Kidney (tissue), 14 donors: Measurements from ENCODE around the gene ZNF628. TPM values are rescaled to one million over a fixed set of nuclear protein-coding genes. Genes with fewer than 3 reads are reported as not detected.

Experiments used
- DNase-seq, 5 donors: peaks; one replicate each; pipeline ENCODE4 v3.0.0-alpha.2; 2013 to 2020
- FAIRE-seq: peaks from 2 replicates; lab custom pipeline; 2012; peaks lifted over from hg19 to GRCh38; lab: Jason Lieb, UNC
- H3K27ac ChIP-seq, 2 donors: one replicate each; pipeline ENCODE4 v1.7.0; 2013; ENCODE audit warnings: low read depth in 2 of 2, low read length in 2 of 2, inconsistent platforms in 1 of 2
- H3K27me3 ChIP-seq: one replicate; pipeline ENCODE4 v1.7.1; 2013; ENCODE audit warnings: low read length, inconsistent platforms; ENCODE audit not compliant: control insufficient read depth, insufficient read depth
- H3K36me3 ChIP-seq, 3 donors: one replicate each; pipeline versions ENCODE4 v1.7.0 to v1.7.1; 2013; ENCODE audit warnings: low read length in 3 of 3, control low read depth in 1 of 3, inconsistent platforms in 1 of 3; ENCODE audit not compliant: insufficient read depth in 3 of 3, control insufficient read depth in 2 of 3
- H3K4me1 ChIP-seq, 3 donors: one replicate each; pipeline versions ENCODE4 v1.7.0 to v1.7.1; 2013; ENCODE audit warnings: low read length in 3 of 3, inconsistent platforms in 1 of 3, low read depth in 1 of 3; ENCODE audit not compliant: control insufficient read depth in 2 of 3, insufficient read depth in 2 of 3
- H3K4me3 ChIP-seq, 3 donors: one replicate each; pipeline versions ENCODE4 v1.7.0 to v1.8.1; 2013; ENCODE audit warnings: low read length in 3 of 3, control low read depth in 1 of 3, inconsistent platforms in 1 of 3
- H3K9ac ChIP-seq, 3 donors: one replicate each; pipeline versions ENCODE4 v1.7.0 to v1.7.1; 2013; ENCODE audit warnings: low read length in 3 of 3, control low read depth in 1 of 3, inconsistent platforms in 1 of 3
- H3K9me3 ChIP-seq, 3 donors: one replicate each; pipeline versions ENCODE4 v1.7.0 to v1.7.1; 2013; ENCODE audit warnings: low read length in 3 of 3, control low read depth in 1 of 3, inconsistent platforms in 1 of 3; ENCODE audit not compliant: control insufficient read depth in 2 of 3, insufficient read depth in 1 of 3
- intact Hi-C: fragments of 100-400 bp; cut with DNase I; formaldehyde crosslinking; loops from one replicate; pipeline ENCODE4 v1.11.1; 2022
- polyA plus RNA-seq: library from polyadenylated mRNA; stranded (reverse); fragments of 350-450 nt; fragmentation: Illumina TruSeq; extraction: RNeasy Lipid Tissue Mini Kit (QIAGEN cat#74804); gene quantifications from one replicate; pipeline ENCODE4 v1.2.3, GENCODE V29; 2014; ENCODE audit warnings: low read depth, low replicate concordance; ENCODE audit not compliant: insufficient read depth
- total RNA-seq: library from RNA; stranded (reverse); fragmentation: NEBNext Ultra II Directional; extraction: Animal tissue kit (Norgen Biotek cat#: 25700); gene quantifications from one replicate; pipeline ENCODE4 v1.2.1, GENCODE V29; 2021
- TF ChIP-seq, protein P1 (sequence below): IDR thresholded peaks from 3 replicates; pipeline ENCODE4 v1.5.1; 2012; ENCODE audit warnings: mild to moderate bottlenecking, moderate library complexity, borderline replicate concordance; ENCODE audit not compliant: insufficient read depth; ENCODE audit errors: extremely low read depth
- donor health status: control.
- donor health status: control.
- donor health status: control.
- donor health status: control.
- donor health status: control.
- donor health status: DM: yes; HTN: yes; CAD: no.
- donor health status: Normal renal cell carcinoma (clear cell type).

The ZNF628 gene
- total and polyA plus RNA-seq, 2 donors from 2014 or later, result 2.3 to 12.0 TPM

GRCh38 chr19:55519451-55520311 is 43.3 kb downstream of the ZNF628 start:
- no peak overlapping the region for H3K4me3 ChIP-seq
- H3K27ac ChIP-seq, result no peak overlapping the region
- TF ChIP-seq, protein P1, sequence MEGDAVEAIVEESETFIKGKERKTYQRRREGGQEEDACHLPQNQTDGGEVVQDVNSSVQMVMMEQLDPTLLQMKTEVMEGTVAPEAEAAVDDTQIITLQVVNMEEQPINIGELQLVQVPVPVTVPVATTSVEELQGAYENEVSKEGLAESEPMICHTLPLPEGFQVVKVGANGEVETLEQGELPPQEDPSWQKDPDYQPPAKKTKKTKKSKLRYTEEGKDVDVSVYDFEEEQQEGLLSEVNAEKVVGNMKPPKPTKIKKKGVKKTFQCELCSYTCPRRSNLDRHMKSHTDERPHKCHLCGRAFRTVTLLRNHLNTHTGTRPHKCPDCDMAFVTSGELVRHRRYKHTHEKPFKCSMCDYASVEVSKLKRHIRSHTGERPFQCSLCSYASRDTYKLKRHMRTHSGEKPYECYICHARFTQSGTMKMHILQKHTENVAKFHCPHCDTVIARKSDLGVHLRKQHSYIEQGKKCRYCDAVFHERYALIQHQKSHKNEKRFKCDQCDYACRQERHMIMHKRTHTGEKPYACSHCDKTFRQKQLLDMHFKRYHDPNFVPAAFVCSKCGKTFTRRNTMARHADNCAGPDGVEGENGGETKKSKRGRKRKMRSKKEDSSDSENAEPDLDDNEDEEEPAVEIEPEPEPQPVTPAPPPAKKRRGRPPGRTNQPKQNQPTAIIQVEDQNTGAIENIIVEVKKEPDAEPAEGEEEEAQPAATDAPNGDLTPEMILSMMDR, result no peak
- H3K36me3 ChIP-seq, result no peaks in the 10 kb centered on the region
- H3K9me3 ChIP-seq, result no peaks in the 10 kb centered on the region
- no peak overlapping the region for H3K9ac ChIP-seq
- no peaks in the 10 kb centered on the region for H3K4me1 ChIP-seq
- H3K27me3 ChIP-seq, result no peaks in the 10 kb centered on the region
- intact Hi-C loops, result no loop called here
- no peak for DNase-seq
- FAIRE-seq, result no peak

DNA sequence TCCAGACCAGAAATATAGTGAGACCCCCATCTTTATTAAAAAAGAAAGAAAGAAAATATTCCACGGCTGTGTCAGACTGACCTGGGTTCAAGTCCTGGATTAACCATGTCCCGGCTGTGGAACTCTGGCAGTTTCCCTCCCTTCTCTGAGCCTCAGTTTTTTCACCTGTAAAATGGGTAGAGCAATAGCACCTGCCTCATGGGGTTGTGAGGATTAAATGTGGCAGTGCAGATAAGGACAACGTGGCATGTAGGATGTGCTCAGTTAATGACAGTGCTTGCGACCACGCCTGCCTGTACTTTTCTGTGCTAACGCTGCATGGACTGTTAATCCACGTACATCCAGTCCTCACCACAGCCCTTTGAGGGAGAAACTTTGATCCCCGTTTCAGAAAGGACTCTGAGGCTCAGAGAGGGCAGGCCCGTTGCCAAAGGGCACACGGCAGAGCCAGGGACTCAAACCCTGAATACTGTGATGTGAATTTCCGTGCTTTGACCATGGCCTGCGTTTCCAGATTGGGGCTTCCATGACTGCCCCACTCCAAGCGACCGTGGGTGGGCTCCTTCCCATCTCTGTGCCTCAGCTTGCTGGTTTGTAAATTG is 44.4 kb downstream of the ZNF628 start:
- no peak for DNase-seq
- TF ChIP-seq, protein P1, result no peak
- H3K27ac ChIP-seq, result no peak overlapping the region
- no peaks in the 10 kb centered on the region for H3K27me3 ChIP-seq
- no peaks in the 10 kb centered on the region for H3K36me3 ChIP-seq
- FAIRE-seq, result no peak
- H3K4me1 ChIP-seq, result no peaks in the 10 kb centered on the region
- intact Hi-C loops, result no loop called here
- no peak overlapping the region for H3K9ac ChIP-seq
- no peak overlapping the region for H3K4me3 ChIP-seq
- H3K9me3 ChIP-seq, result no peaks in the 10 kb centered on the region

GRCh38 chr19:55525289-55526101 is 49.1 kb downstream of the ZNF628 start:
- no peak for FAIRE-seq

More at GRCh38 chr19:55525289-55526101, 49.1 kb downstream of the ZNF628 start:
- Histone ChIP-seq H3K4me3 (no peak overlapping the region), H3K9ac (no peak overlapping the region), H3K9me3 (peaks cover 0 to 6% (median 0%) of the 10 kb centered on the region in 3 donors), H3K27ac (no peak overlapping the region), H3K27me3 (no peaks in the 10 kb centered on the region), H3K36me3 (peaks cover 0 to 4% (median 0%) of the 10 kb centered on the region in 3 donors), H3K4me1 (peaks cover 0 to 8% (median 3%) of the 10 kb centered on the region in 3 donors)
- intact Hi-C loops, result no loop called here
- TF ChIP-seq, protein P1, result no peak
- peak in 4 of 5 donors; percentile 50 to 66 (median 60) for DNase-seq
